Neural cell (in vitro differentiated cells): ENCODE results near the gene LSAMP. TPM values are rescaled to one million over a fixed set of nuclear protein-coding genes. Genes with fewer than 3 reads are reported as not detected.

Experiments
- H2AFZ ChIP-seq: fragments of 200-600, 300-800 bp; sonication (generic), shearing (Covaris generic); 2 replicates; pipeline ENCODE4 v1.6.0; 2014; ENCODE audit warnings: low read depth, mild to moderate bottlenecking, antibody characterized with exemption, low read length, moderate library complexity
- H3F3A ChIP-seq: fragments of 200-600 bp; shearing (Covaris generic); 2 replicates; pipeline ENCODE4 v1.6.1; 2016; ENCODE audit warnings: mild to moderate bottlenecking, moderate library complexity, mixed read lengths, antibody characterized with exemption, low read length; ENCODE audit not compliant: insufficient read depth, poor library complexity, severe bottlenecking
- H3K27ac ChIP-seq: fragments of 200-600, 300-800 bp; sonication (generic), shearing (Covaris generic); 2 replicates; pipeline ENCODE4 v1.5.1; 2014; ENCODE audit warnings: mild to moderate bottlenecking, low read length, moderate library complexity
- H3K27me3 ChIP-seq: fragments of 300-800, 200-600 bp; sonication (generic), shearing (Covaris generic); 2 replicates; pipeline ENCODE4 v1.6.0; 2014; ENCODE audit warnings: mild to moderate bottlenecking, low read depth, low read length, moderate library complexity; ENCODE audit not compliant: insufficient read depth
- H3K36me3 ChIP-seq: fragments of 300-800, 200-600 bp; sonication (generic), shearing (Covaris generic); 2 replicates; pipeline ENCODE4 v1.5.1; 2014; ENCODE audit warnings: mild to moderate bottlenecking, antibody characterized with exemption, low read length, moderate library complexity; ENCODE audit not compliant: insufficient read depth
- H3K4me2 ChIP-seq: fragments of 300-800, 200-600 bp; sonication (generic), shearing (Covaris generic); 2 replicates; pipeline ENCODE4 v1.6.0; 2014; ENCODE audit warnings: mild to moderate bottlenecking, low read length
- H3K4me3 ChIP-seq: fragments of 300-800, 200-600 bp; sonication (generic), shearing (Covaris generic); 2 replicates; pipeline ENCODE4 v1.5.1; 2014; ENCODE audit warnings: mild to moderate bottlenecking, low read length, moderate library complexity
- H3K79me2 ChIP-seq: fragments of 200-600 bp; shearing (Covaris generic); replicated peaks from 2 replicates; pipeline ENCODE4 v1.6.0; 2014; ENCODE audit warnings: mild to moderate bottlenecking, low read length, moderate library complexity; ENCODE audit not compliant: insufficient read depth
- H3K9ac ChIP-seq: fragments of 300-800, 200-600 bp; sonication (generic), shearing (Covaris generic); 2 replicates; pipeline ENCODE4 v1.6.1; 2016; ENCODE audit warnings: mild to moderate bottlenecking, low read length, mixed read lengths
- H3K9me2 ChIP-seq: fragments of 200-600 bp; shearing (Covaris generic); 2 replicates; pipeline ENCODE4 v1.6.1; 2016; ENCODE audit warnings: mild to moderate bottlenecking, low read length, mixed read lengths; ENCODE audit not compliant: insufficient read depth
- H3K9me3 ChIP-seq: fragments of 200-600, 300-800 bp; sonication (generic), shearing (Covaris generic); 2 replicates; pipeline ENCODE4 v1.6.1; 2016; ENCODE audit warnings: mild to moderate bottlenecking, mixed run types, low read length, moderate library complexity, mixed read lengths
- H4K20me1 ChIP-seq: fragments of 200-600 bp; shearing (Covaris generic); 2 replicates; pipeline ENCODE4 v1.6.1; 2016; ENCODE audit warnings: mild to moderate bottlenecking, mixed run types; ENCODE audit not compliant: insufficient read depth
- CTCF ChIP-seq: fragments of 450-650 bp; IDR thresholded peaks from 2 replicates; pipeline ENCODE4 v1.5.1; 2014; ENCODE audit warnings: antibody characterized with exemption, mild to moderate bottlenecking, moderate library complexity; ENCODE audit not compliant: poor library complexity, severe bottlenecking
- EP300 ChIP-seq: fragments of 450-650 bp; conservative IDR thresholded peaks from 2 replicates; pipeline ENCODE4 v1.6.1; 2014; ENCODE audit warnings: antibody characterized with exemption, mild to moderate bottlenecking, moderate library complexity; ENCODE audit not compliant: poor library complexity, severe bottlenecking
- EZH2 ChIP-seq: fragments of 200-600, 300-800 bp; shearing (Covaris generic), sonication (generic); IDR thresholded peaks from 2 replicates; pipeline ENCODE4 v1.6.1; 2014; ENCODE audit warnings: antibody characterized with exemption, low read length, borderline replicate concordance, mild to moderate bottlenecking; ENCODE audit not compliant: insufficient read depth, poor library complexity, severe bottlenecking
- MXI1 ChIP-seq: fragments of 450-650 bp; conservative IDR thresholded peaks from 2 replicates; pipeline ENCODE4 v1.6.1; 2014; ENCODE audit warnings: antibody characterized with exemption, mild to moderate bottlenecking; ENCODE audit not compliant: poor library complexity, severe bottlenecking
- POLR2AphosphoS5 ChIP-seq: IDR thresholded peaks from 2 replicates; pipeline ENCODE4 v1.6.1; 2012
- RAD21 ChIP-seq: fragments of 450-650 bp; conservative IDR thresholded peaks from 2 replicates; pipeline ENCODE4 v1.6.1; 2014; ENCODE audit warnings: antibody characterized with exemption, mild to moderate bottlenecking, moderate library complexity
- REST ChIP-seq: IDR thresholded peaks from 2 replicates; pipeline ENCODE4 v1.6.1; 2012; ENCODE audit warnings: borderline replicate concordance
- SMC3 ChIP-seq: fragments of 450-650 bp; conservative IDR thresholded peaks from 2 replicates; pipeline ENCODE4 v1.6.1; 2014; ENCODE audit warnings: antibody characterized with exemption, mild to moderate bottlenecking, moderate library complexity; ENCODE audit not compliant: poor library complexity
- TAF1 ChIP-seq: IDR thresholded peaks from 2 replicates; pipeline ENCODE4 v1.6.1; 2012; ENCODE audit warnings: low read depth
- polyA plus RNA-seq: library from polyadenylated mRNA; depleted of rRNA; stranded (reverse); fragments of >200 nt; gene quantifications from 2 replicates; pipeline ENCODE4 v1.2.3, GENCODE V29; 2014

The LSAMP gene
- polyA plus RNA-seq, 1 donor from 2014 or later, result 93.6 TPM

- Histone ChIP-seq H3K9me2 (no peaks in the 10 kb centered on the region), H2AFZ (no peak overlapping the region), H3K9ac (no peak overlapping the region), H3K4me3 (no peak overlapping the region), H3K27me3 (no peaks in the 10 kb centered on the region), H3K79me2 (no peaks in the 10 kb centered on the region), H3F3A (no peaks in the 10 kb centered on the region), H3K36me3 (no peaks in the 10 kb centered on the region), H3K4me2 (no peak overlapping the region), H4K20me1 (no peaks in the 10 kb centered on the region), H3K9me3 (no peaks in the 10 kb centered on the region), H3K27ac (no peak overlapping the region)
- TF ChIP-seq TAF1 (no peak), EP300 (no peak)
These were observed 19.1 kb upstream of the LSAMP start for GRCh38 chr3:116464276-116464798.

- H3K79me2 ChIP-seq, result no peaks in the 10 kb centered on the region
- no peak overlapping the region for H3K9ac ChIP-seq
- H2AFZ ChIP-seq, result no peak overlapping the region
- no peaks in the 10 kb centered on the region for H3K9me3 ChIP-seq
- H3K27ac ChIP-seq, result no peak overlapping the region
- H3K4me2 ChIP-seq, result no peak overlapping the region
- H3K36me3 ChIP-seq, result no peaks in the 10 kb centered on the region
- H3K4me3 ChIP-seq, result no peak overlapping the region
- TF ChIP-seq RAD21 (peak; percentile 58), SMC3 (peak; percentile 55), CTCF (peak; percentile 61), EP300 (no peak)
- H4K20me1 ChIP-seq, result no peaks in the 10 kb centered on the region
- H3F3A ChIP-seq, result no peaks in the 10 kb centered on the region
- H3K9me2 ChIP-seq, result no peaks in the 10 kb centered on the region
- H3K27me3 ChIP-seq, result no peaks in the 10 kb centered on the region
These were observed 8.5 kb upstream of the LSAMP start for GRCh38 chr3:116453666-116454346.

- no peaks in the 10 kb centered on the region for H3F3A ChIP-seq
- no peak overlapping the region for H3K27ac ChIP-seq
- H3K27me3 ChIP-seq, result no peaks in the 10 kb centered on the region
- H4K20me1 ChIP-seq, result no peaks in the 10 kb centered on the region
- no peaks in the 10 kb centered on the region for H3K79me2 ChIP-seq
- H3K4me3 ChIP-seq, result no peak overlapping the region
- no peak overlapping the region for H3K9ac ChIP-seq
- TF ChIP-seq POLR2AphosphoS5, result no peak
- TF ChIP-seq TAF1, result no peak
- TF ChIP-seq EP300, result no peak
- TF ChIP-seq MXI1, result no peak
- no peak for TF ChIP-seq EZH2
- no peak for TF ChIP-seq REST
- no peaks in the 10 kb centered on the region for H3K36me3 ChIP-seq
- no peak overlapping the region for H2AFZ ChIP-seq
- H3K9me3 ChIP-seq, result no peaks in the 10 kb centered on the region
- H3K4me2 ChIP-seq, result no peak overlapping the region
- H3K9me2 ChIP-seq, result no peaks in the 10 kb centered on the region
These were observed 4.5 kb upstream of the LSAMP start for GRCh38 chr3:116449546-116450350.
